IPS DF 6.9 (cell line): ENCODE measurements around the gene MKNK1.

Source experiments
- DNase-seq: peaks from one replicate; pipeline ENCODE4 v3.0.0-alpha.2; 2013; ENCODE audit warnings: low read depth, low spot score
- H3K27ac ChIP-seq: one replicate; pipeline ENCODE4 v1.5.1; 2013; ENCODE audit warnings: low read length, control low read depth
- H3K27me3 ChIP-seq: 2 replicates; pipeline ENCODE4 v1.6.1; 2013; ENCODE audit warnings: mild to moderate bottlenecking, low read length; ENCODE audit not compliant: control insufficient read depth, insufficient read depth
- H3K36me3 ChIP-seq: 2 replicates; pipeline ENCODE4 v1.6.1; 2013; ENCODE audit warnings: low read length; ENCODE audit not compliant: control insufficient read depth, insufficient read depth
- H3K4me1 ChIP-seq: 2 replicates; pipeline ENCODE4 v1.6.1; 2013; ENCODE audit warnings: low read length; ENCODE audit not compliant: control insufficient read depth, insufficient read depth
- H3K4me3 ChIP-seq: 2 replicates; pipeline ENCODE4 v1.5.1; 2013; ENCODE audit warnings: mild to moderate bottlenecking, low read length
- H3K9me3 ChIP-seq: 2 replicates; pipeline ENCODE4 v1.6.1; 2013; ENCODE audit warnings: low read length, inconsistent platforms; ENCODE audit not compliant: control insufficient read depth, insufficient read depth
- WGBS: extraction: QIAGEN DNeasy Blood & Tissue Kit; methylation state at CpG from one replicate; pipeline ENCODE4 v1.1.7; 2013; ENCODE audit warnings: mixed read lengths, missing lambda C conversion rate; ENCODE audit not compliant: insufficient read length, insufficient coverage; 5-methylcytosine and 5-hydroxymethylcytosine counted together

MKNK1 gene

GRCh38 chr1:46543761-46544560, 60.1 kb downstream of the MKNK1 start:
- no CpG with 5 or more reads among the region's 58 CpGs for WGBS
- peak overlapping the region; percentile 38; the same call in 1 of the 2 replicates for H3K4me3 ChIP-seq

DNA sequence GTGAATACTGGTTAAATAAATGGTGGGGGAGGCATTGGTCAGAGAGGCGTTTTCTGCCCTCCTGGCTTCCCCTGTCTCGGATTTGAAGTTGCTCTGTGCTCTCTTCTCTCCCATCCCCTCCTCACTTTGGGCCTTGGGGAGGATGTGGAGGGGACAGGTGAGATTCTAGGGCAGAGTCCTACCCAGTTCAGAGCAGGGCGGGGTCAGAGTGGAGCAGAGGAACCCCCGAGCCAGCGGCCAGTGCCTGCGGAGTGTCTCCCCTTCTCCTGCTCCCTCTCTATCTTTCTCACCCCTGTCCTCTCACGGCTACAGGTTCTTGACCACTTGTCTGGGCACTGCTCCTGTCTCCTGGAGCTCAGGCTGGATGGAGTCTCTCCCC, 60.7 kb downstream of the MKNK1 start:
- no peaks in the 10 kb centered on the region for H3K9me3 ChIP-seq
- no peaks in the 10 kb centered on the region for H3K36me3 ChIP-seq
- DNase-seq, result no peak
- H3K4me3 ChIP-seq, result peak overlapping the region; percentile 38; the same call in 1 of the 2 replicates
- no CpG with 5 or more reads among the region's 7 CpGs for WGBS
- H3K4me1 ChIP-seq, result peaks cover 4% of the 10 kb centered on the region; the same call in 1 of the 2 replicates
- H3K27ac ChIP-seq, result no peak overlapping the region
- peaks cover 35% of the 10 kb centered on the region for H3K27me3 ChIP-seq

More at GRCh38 chr1:46543761-46544560, 60.1 kb downstream of the MKNK1 start:
- no peaks in the 10 kb centered on the region for H3K36me3 ChIP-seq
- no peaks in the 10 kb centered on the region for H3K9me3 ChIP-seq
- no peak for DNase-seq
- H3K4me1 ChIP-seq, result peaks cover 4% of the 10 kb centered on the region; the same call in 1 of the 2 replicates
- H3K27ac ChIP-seq, result no peak overlapping the region
- H3K27me3 ChIP-seq, result peaks cover 35% of the 10 kb centered on the region

- Histone ChIP-seq H3K36me3 (no peaks in the 10 kb centered on the region), H3K27me3 (peaks cover 33% of the 10 kb centered on the region), H3K27ac (no peak overlapping the region), H3K9me3 (no peaks in the 10 kb centered on the region), H3K4me1 (peaks cover 4% of the 10 kb centered on the region; the same call in 1 of the 2 replicates), H3K4me3 (no peak overlapping the region)
- DNase-seq, result no peak
- WGBS, result no CpG with 5 or more reads among the region's 9 CpGs
Observed at GRCh38 chr1:46539972-46540371, 64.1 kb downstream of the MKNK1 start.

DNA sequence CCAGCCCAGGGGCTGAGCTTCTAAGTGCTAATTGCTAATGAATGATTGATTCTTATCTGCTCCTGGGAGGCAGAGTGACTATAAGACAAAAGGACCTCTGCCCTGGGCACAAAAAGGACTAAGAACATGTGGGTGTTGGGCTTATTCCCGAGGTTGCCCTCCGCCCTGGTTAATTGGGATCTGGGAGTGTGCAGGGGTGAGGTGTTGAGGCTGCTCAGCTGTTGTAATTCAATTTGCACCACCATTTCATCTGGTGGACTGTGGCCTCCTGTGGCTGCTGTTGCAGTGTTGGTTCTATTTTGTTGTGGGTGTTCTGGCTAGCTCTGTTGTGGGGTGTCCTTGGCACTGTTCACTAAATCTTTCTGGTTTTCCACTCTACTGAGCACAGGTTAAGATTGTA, 65.9 kb downstream of the MKNK1 start:
- Histone ChIP-seq H3K4me3 (no peak overlapping the region), H3K27ac (no peak overlapping the region), H3K27me3 (peaks cover 32% of the 10 kb centered on the region), H3K4me1 (no peaks in the 10 kb centered on the region), H3K36me3 (no peaks in the 10 kb centered on the region), H3K9me3 (no peaks in the 10 kb centered on the region)
- DNase-seq, result no peak
- WGBS, result no CpG with 5 or more reads among the region's 2 CpGs

GRCh38 chr1:46537651-46538050, 66.4 kb downstream of the MKNK1 start:
- DNase-seq, result no peak
- no CpG with 5 or more reads among the region's 2 CpGs for WGBS
- H3K4me1 ChIP-seq, result no peaks in the 10 kb centered on the region
- H3K27me3 ChIP-seq, result peaks cover 28% of the 10 kb centered on the region
- no peaks in the 10 kb centered on the region for H3K36me3 ChIP-seq
- H3K4me3 ChIP-seq, result no peak overlapping the region
- no peaks in the 10 kb centered on the region for H3K9me3 ChIP-seq
- no peak overlapping the region for H3K27ac ChIP-seq

GRCh38 chr1:46536527-46536926, 67.5 kb downstream of the MKNK1 start:
- no CpG with 5 or more reads among the region's 1 CpG for whole genome bisulfite sequencing
- Histone ChIP-seq H3K27ac (no peak overlapping the region), H3K4me3 (no peak overlapping the region), H3K36me3 (no peaks in the 10 kb centered on the region), H3K9me3 (no peaks in the 10 kb centered on the region), H3K4me1 (no peaks in the 10 kb centered on the region), H3K27me3 (peaks cover 29% of the 10 kb centered on the region)
- DNase-seq, result no peak

- WGBS, result no CpG with 5 or more reads among the region's 2 CpGs
- Histone ChIP-seq H3K4me1 (peaks cover 2% of the 10 kb centered on the region), H3K27me3 (peaks cover 32% of the 10 kb centered on the region), H3K4me3 (no peak overlapping the region), H3K27ac (no peak overlapping the region), H3K9me3 (no peaks in the 10 kb centered on the region), H3K36me3 (no peaks in the 10 kb centered on the region)
- DNase-seq, result no peak
Observed at GRCh38 chr1:46535063-46535462, 69.0 kb downstream of the MKNK1 start.

DNA sequence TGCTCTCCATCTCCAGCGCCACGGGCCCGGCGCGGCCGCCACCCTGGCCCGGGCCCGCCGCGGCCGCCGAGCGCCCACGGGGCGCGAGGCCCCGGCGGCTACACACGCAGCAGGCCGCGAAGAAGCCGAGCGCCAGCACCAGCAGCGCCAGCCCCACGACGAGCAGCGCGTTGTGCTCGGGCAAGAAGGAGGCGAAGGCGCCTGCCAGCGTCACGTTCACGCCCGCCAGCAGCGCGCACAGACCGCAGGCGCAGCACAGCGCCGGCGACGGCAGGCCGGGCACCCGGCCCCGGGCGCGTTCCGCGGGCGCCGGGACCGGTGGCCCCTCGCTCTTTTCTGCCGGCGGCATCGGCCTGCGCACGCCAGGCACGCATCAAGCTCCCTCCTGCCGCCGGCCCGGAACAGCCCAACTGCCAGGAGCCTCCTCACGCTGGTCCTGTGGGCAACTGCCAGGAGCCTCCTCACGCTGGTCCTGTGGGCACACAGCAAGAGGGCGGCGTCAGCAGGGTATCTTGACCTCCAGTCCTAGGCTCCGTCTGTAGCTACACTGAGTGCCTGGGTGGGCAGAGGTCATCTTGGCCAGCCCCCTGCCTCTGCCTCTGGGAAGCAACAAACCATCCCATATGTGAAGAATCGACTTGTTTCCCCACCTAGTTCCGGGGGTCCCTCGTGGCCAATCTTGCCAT, 70.7 kb downstream of the MKNK1 start:
- H3K27ac ChIP-seq, result no peak overlapping the region
- DNase-seq, result no peak
- WGBS, result no CpG with 5 or more reads among the region's 71 CpGs
- H3K4me3 ChIP-seq, result peak overlapping the region; percentile 29; the same call in 1 of the 2 replicates
- no peaks in the 10 kb centered on the region for H3K36me3 ChIP-seq
- H3K4me1 ChIP-seq, result peaks cover 2% of the 10 kb centered on the region
- H3K27me3 ChIP-seq, result peaks cover 33% of the 10 kb centered on the region
- no peaks in the 10 kb centered on the region for H3K9me3 ChIP-seq

- peaks cover 32% of the 10 kb centered on the region for H3K27me3 ChIP-seq
- H3K4me1 ChIP-seq, result peaks cover 2% of the 10 kb centered on the region
- WGBS, result no CpG with 5 or more reads among the region's 31 CpGs
- peak overlapping the region; percentile 29; the same call in 1 of the 2 replicates for H3K4me3 ChIP-seq
- no peak for DNase-seq
- no peaks in the 10 kb centered on the region for H3K9me3 ChIP-seq
- H3K27ac ChIP-seq, result no peak overlapping the region
- no peaks in the 10 kb centered on the region for H3K36me3 ChIP-seq
Observed at GRCh38 chr1:46532498-46533178, 71.4 kb downstream of the MKNK1 start.

GRCh38 chr1:46532095-46532494, 72.0 kb downstream of the MKNK1 start:
- no peaks in the 10 kb centered on the region for H3K36me3 ChIP-seq
- no peak for DNase-seq
- H3K4me1 ChIP-seq, result peaks cover 2% of the 10 kb centered on the region
- no CpG with 5 or more reads among the region's 3 CpGs for WGBS
- H3K4me3 ChIP-seq, result no peak overlapping the region
- no peaks in the 10 kb centered on the region for H3K9me3 ChIP-seq
- H3K27me3 ChIP-seq, result peaks cover 34% of the 10 kb centered on the region
- H3K27ac ChIP-seq, result no peak overlapping the region
